ENCODE data around the gene TMEM204.

TMEM204 gene

GRCh38 chr16:1556254-1556653 is 22.8 kb downstream of the TMEM204 start:
- TF ChIP-seq SIN3A (IDR thresholded peaks at IDR 0.05; ENCODE audit: borderline replicate concordance, insufficient read depth, low read length): no peak
- no peak for TF ChIP-seq TAF1 (IDR thresholded peaks at IDR 0.05; ENCODE audit: borderline replicate concordance, insufficient read depth, low read length)
- TF ChIP-seq FOXP2 (optimal IDR thresholded peaks at IDR 0.05; ENCODE audit: borderline replicate concordance, extremely low read depth, extremely low read length, insufficient read depth): no peak
- TF ChIP-seq POLR2AphosphoS5 (IDR thresholded peaks at IDR 0.05; ENCODE audit: low read depth, low read length): no peak
- TF ChIP-seq REST (IDR thresholded peaks at IDR 0.05; ENCODE audit: insufficient read depth in 1 of 2, low read depth in 2 of 2, low read length in 2 of 2): no peak

- TF ChIP-seq POLR2AphosphoS5 (IDR thresholded peaks at IDR 0.05; ENCODE audit: low read depth, low read length): no peak
- no peak for TF ChIP-seq TAF1 (IDR thresholded peaks at IDR 0.05; ENCODE audit: borderline replicate concordance, insufficient read depth, low read length)
- no peak for TF ChIP-seq REST (IDR thresholded peaks at IDR 0.05; ENCODE audit: insufficient read depth in 1 of 2, low read depth in 2 of 2, low read length in 2 of 2)
- TF ChIP-seq FOXP2 (optimal IDR thresholded peaks at IDR 0.05; ENCODE audit: borderline replicate concordance, extremely low read depth, extremely low read length, insufficient read depth): no peak
- no peak for TF ChIP-seq SIN3A (IDR thresholded peaks at IDR 0.05; ENCODE audit: borderline replicate concordance, insufficient read depth, low read length)
Observed at GRCh38 chr16:1557074-1557473, 23.6 kb downstream of the TMEM204 start.

- TF ChIP-seq POLR2AphosphoS5 (IDR thresholded peaks at IDR 0.05; ENCODE audit: low read depth, low read length): no peak
- no peak for TF ChIP-seq REST (IDR thresholded peaks at IDR 0.05; ENCODE audit: insufficient read depth in 1 of 2, low read depth in 2 of 2, low read length in 2 of 2)
- TF ChIP-seq SIN3A (IDR thresholded peaks at IDR 0.05; ENCODE audit: borderline replicate concordance, insufficient read depth, low read length): no peak
- no peak for TF ChIP-seq FOXP2 (optimal IDR thresholded peaks at IDR 0.05; ENCODE audit: borderline replicate concordance, extremely low read depth, extremely low read length, insufficient read depth)
- TF ChIP-seq TAF1 (IDR thresholded peaks at IDR 0.05; ENCODE audit: borderline replicate concordance, insufficient read depth, low read length): no peak
Observed at GRCh38 chr16:1557576-1557975, 24.1 kb downstream of the TMEM204 start.

- TF ChIP-seq TAF1 (IDR thresholded peaks at IDR 0.05; ENCODE audit: borderline replicate concordance, insufficient read depth, low read length) (no peak), SIN3A (IDR thresholded peaks at IDR 0.05; ENCODE audit: borderline replicate concordance, insufficient read depth, low read length) (no peak), FOXP2 (optimal IDR thresholded peaks at IDR 0.05; ENCODE audit: borderline replicate concordance, extremely low read depth, extremely low read length, insufficient read depth) (no peak), POLR2AphosphoS5 (IDR thresholded peaks at IDR 0.05; ENCODE audit: low read depth, low read length) (no peak), REST (IDR thresholded peaks at IDR 0.05; ENCODE audit: insufficient read depth in 1 of 2, low read depth in 2 of 2, low read length in 2 of 2) (no peak)
Observed at GRCh38 chr16:1559446-1559975, 26.0 kb downstream of the TMEM204 start.

GRCh38 chr16:1560153-1560552 is 26.7 kb downstream of the TMEM204 start:
- TF ChIP-seq TAF1 (IDR thresholded peaks at IDR 0.05; ENCODE audit: borderline replicate concordance, insufficient read depth, low read length) (no peak), FOXP2 (optimal IDR thresholded peaks at IDR 0.05; ENCODE audit: borderline replicate concordance, extremely low read depth, extremely low read length, insufficient read depth) (no peak), SIN3A (IDR thresholded peaks at IDR 0.05; ENCODE audit: borderline replicate concordance, insufficient read depth, low read length) (no peak), REST (IDR thresholded peaks at IDR 0.05; ENCODE audit: insufficient read depth in 1 of 2, low read depth in 2 of 2, low read length in 2 of 2) (no peak), POLR2AphosphoS5 (IDR thresholded peaks at IDR 0.05; ENCODE audit: low read depth, low read length) (no peak)

Data from PFSK-1 (cell line).